ENCODE measurements around the gene TRIM63. TPM values are rescaled to one million over a fixed set of nuclear protein-coding genes. Genes with fewer than 3 reads are reported as not detected.

Gene TRIM63
- total RNA-seq, 3 donors from 2014 or later (not counting 1 experiment from before 2014, with no cell fraction given) = not detected

DNA sequence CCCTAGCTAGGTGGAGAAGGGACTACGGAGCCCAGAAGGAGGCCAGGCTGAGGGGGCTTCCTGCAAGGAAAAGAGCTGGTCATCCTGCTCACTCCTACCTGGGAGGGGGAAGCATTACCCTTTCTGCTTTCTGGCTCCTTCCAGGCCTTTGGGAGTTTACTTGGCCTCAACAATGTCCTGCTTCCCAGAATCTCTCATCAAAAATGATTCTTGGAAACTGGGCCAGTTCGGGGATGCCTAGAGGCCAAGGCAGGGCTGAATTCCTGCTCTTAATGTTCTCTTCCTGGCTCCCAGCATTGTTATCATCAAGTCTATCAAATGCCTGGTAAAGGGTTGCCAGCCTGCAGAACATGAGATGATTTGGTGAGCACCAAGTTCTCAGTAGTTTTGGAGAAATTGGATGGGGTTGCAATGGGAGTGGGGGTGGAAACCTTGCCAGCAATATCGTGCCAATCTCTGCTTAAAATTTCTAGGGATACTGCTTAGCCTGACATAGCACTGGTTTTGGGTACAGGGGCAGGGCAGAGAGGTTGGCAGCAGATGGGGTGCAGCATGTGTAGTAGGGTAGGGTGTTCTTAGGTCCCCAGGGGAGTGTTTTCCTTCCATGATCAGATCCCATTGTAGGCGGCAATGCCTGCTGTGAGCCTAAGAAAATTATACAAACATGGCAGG is 61.9 kb downstream of the TRIM63 start:
- no peaks in the 10 kb centered on the region for H3K4me1 ChIP-seq (ENCODE audit: control insufficient read depth, insufficient read depth, low read length)
- Mint-ChIP-seq H3K27me3 (ENCODE audit: low read depth in 2 of 2) (peaks cover 0 to 15% of the 10 kb centered on the region in 2 donors), H3K4me3 (no peak overlapping the region), H3K9me3 (no peaks in the 10 kb centered on the region), H3K27ac (no peak overlapping the region), H3K36me3 (no peaks in the 10 kb centered on the region), H3K4me1 (peaks cover 0 to 4% of the 10 kb centered on the region in 2 donors)
- H3K36me3 ChIP-seq (ENCODE audit: control insufficient read depth, insufficient read depth, low read length) = no peaks in the 10 kb centered on the region
- WGBS (ENCODE audit: insufficient coverage) = 80% methylated on average over 4 of the region's 4 CpGs
- DNase-seq (no peak), ATAC-seq (no peak)
- no peak for TF ChIP-seq CTCF (IDR thresholded peaks at IDR 0.05)
- H3K9me3 ChIP-seq (ENCODE audit: control insufficient read depth, insufficient read depth, low read length) = no peaks in the 10 kb centered on the region
- intact Hi-C loops (cut with micrococcal nuclease) = no loop called here
- no peak overlapping the region for H3K27ac ChIP-seq (ENCODE audit: low read length)
- H3K4me3 ChIP-seq (ENCODE audit: low read length) = no peak overlapping the region
- H3K27me3 ChIP-seq (ENCODE audit: control insufficient read depth, insufficient read depth, low read length) = no peaks in the 10 kb centered on the region

DNA sequence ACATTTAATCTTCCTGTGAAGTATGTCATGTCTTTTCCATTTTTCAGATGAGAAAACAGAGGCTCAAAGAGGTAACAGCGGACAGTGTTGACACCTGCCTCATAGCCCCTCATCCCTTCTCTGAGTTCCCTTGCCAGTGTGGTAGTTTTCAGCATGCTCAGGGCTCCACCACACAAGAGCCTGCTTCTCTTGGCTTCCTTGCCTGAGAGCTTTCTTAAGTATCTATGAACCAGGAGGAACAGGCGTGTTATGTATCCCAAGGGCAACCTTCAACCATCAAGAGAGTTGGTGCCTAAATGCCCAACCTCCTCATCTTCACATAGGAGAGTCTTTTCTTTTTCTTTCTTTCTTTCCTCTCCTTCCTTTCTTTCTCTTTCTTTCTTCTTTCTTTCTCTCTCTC is 63.7 kb downstream of the TRIM63 start:
- Histone ChIP-seq H3K36me3 (ENCODE audit: control insufficient read depth, insufficient read depth, low read length) (no peaks in the 10 kb centered on the region), H3K4me1 (ENCODE audit: control insufficient read depth, insufficient read depth, low read length) (no peaks in the 10 kb centered on the region), H3K4me3 (ENCODE audit: low read length) (no peak overlapping the region), H3K27me3 (ENCODE audit: control insufficient read depth, insufficient read depth, low read length) (no peaks in the 10 kb centered on the region), H3K9me3 (ENCODE audit: control insufficient read depth, insufficient read depth, low read length) (no peaks in the 10 kb centered on the region), H3K27ac (ENCODE audit: low read length) (no peak overlapping the region)
- H3K36me3 Mint-ChIP-seq = no peaks in the 10 kb centered on the region
- H3K27ac Mint-ChIP-seq = no peak overlapping the region
- peaks cover 0 to under 1% of the 10 kb centered on the region in 2 donors for H3K4me1 Mint-ChIP-seq
- H3K4me3 Mint-ChIP-seq = no peak overlapping the region
- DNase-seq (no peak), ATAC-seq (no peak)
- no peak for TF ChIP-seq CTCF (IDR thresholded peaks at IDR 0.05)
- intact Hi-C loops (cut with micrococcal nuclease) = no loop called here
- H3K9me3 Mint-ChIP-seq = no peaks in the 10 kb centered on the region
- peaks cover 0 to 10% of the 10 kb centered on the region in 2 donors for H3K27me3 Mint-ChIP-seq (ENCODE audit: low read depth in 2 of 2)
- 78% methylated on average over 2 of the region's 2 CpGs for WGBS (ENCODE audit: insufficient coverage)

- H3K27me3 ChIP-seq (ENCODE audit: control insufficient read depth, insufficient read depth, low read length) = no peaks in the 10 kb centered on the region
- ATAC-seq = no peak
- H3K4me3 ChIP-seq (ENCODE audit: low read length) = no peak overlapping the region
- H3K4me1 ChIP-seq (ENCODE audit: control insufficient read depth, insufficient read depth, low read length) = peaks cover 5% of the 10 kb centered on the region
- Mint-ChIP-seq H3K4me3 (no peak overlapping the region), H3K27ac (no peak overlapping the region), H3K27me3 (ENCODE audit: low read depth in 2 of 2) (peaks cover 0 to 10% of the 10 kb centered on the region in 2 donors), H3K9me3 (no peaks in the 10 kb centered on the region), H3K36me3 (no peaks in the 10 kb centered on the region), H3K4me1 (peaks cover 4 to 5% of the 10 kb centered on the region in 2 donors)
- WGBS (ENCODE audit: insufficient coverage) = 93% methylated on average over 4 of the region's 4 CpGs
- DNase-seq = no peak
- intact Hi-C loops (cut with micrococcal nuclease) = no loop called here
- TF ChIP-seq CTCF (IDR thresholded peaks at IDR 0.05) = no peak
- no peaks in the 10 kb centered on the region for H3K9me3 ChIP-seq (ENCODE audit: control insufficient read depth, insufficient read depth, low read length)
- no peaks in the 10 kb centered on the region for H3K36me3 ChIP-seq (ENCODE audit: control insufficient read depth, insufficient read depth, low read length)
- no peak overlapping the region for H3K27ac ChIP-seq (ENCODE audit: low read length)
Measured at GRCh38 chr1:26003262-26003661, 64.2 kb downstream of the TRIM63 start.

Other genes starting within 250 kb of the TRIM63 start
- gene MTFR1L, start 247.7 kb downstream of the TRIM63 start, total RNA-seq = 10 to 100 TPM; 33.4 to 39.0 (median 39.0) TPM
- gene AUNIP, start 208.2 kb downstream of the TRIM63 start, total RNA-seq = under 1 TPM; 0.16 to 0.50 (median 0.20) TPM
- 1 to 10 TPM; 2.9 to 3.6 (median 3.0) TPM for gene PAQR7, start 191.9 kb downstream of the TRIM63 start, total RNA-seq
- 10 to 100 TPM; 26.6 to 41.0 (median 35.2) TPM for gene STMN1, start 161.2 kb downstream of the TRIM63 start, total RNA-seq
- gene PAFAH2, start 69.6 kb downstream of the TRIM63 start, total RNA-seq = 10 to 100 TPM; 39.0 to 95.1 (median 68.6) TPM
- not detected for gene EXTL1, start 45.9 kb downstream of the TRIM63 start, total RNA-seq
- not detected for gene SLC30A2, start 21.5 kb downstream of the TRIM63 start, total RNA-seq
- 1 to 10 TPM; 3.1 to 8.2 (median 8.1) TPM for gene PDIK1L, start 44.2 kb upstream of the TRIM63 start, total RNA-seq
- gene FAM110D, start 91.4 kb upstream of the TRIM63 start, total RNA-seq = not detected
- not detected for gene C1orf232, start 101.3 kb upstream of the TRIM63 start, total RNA-seq
- gene ZNF593, start 102.3 kb upstream of the TRIM63 start, total RNA-seq = 10 to 100 TPM in 2 of 3 donors, 1 to 10 TPM in 1; 8.6 to 17.8 (median 15.6) TPM
- gene ZNF593OS, start 104.2 kb upstream of the TRIM63 start, total RNA-seq = not detected
- gene CNKSR1, start 109.9 kb upstream of the TRIM63 start, total RNA-seq = 1 to 10 TPM in 2 of 3 donors, under 1 TPM in 1; 0.89 to 1.9 (median 1.0) TPM
- gene CATSPER4, start 123.0 kb upstream of the TRIM63 start, total RNA-seq = not detected
- 10 to 100 TPM; 13.0 to 20.4 (median 18.0) TPM for gene CEP85, start 166.6 kb upstream of the TRIM63 start, total RNA-seq
- gene SH3BGRL3, start 212.5 kb upstream of the TRIM63 start, total RNA-seq = 100 to 1,000 TPM; 396 to 488 (median 437) TPM
- gene UBXN11, start 239.0 kb upstream of the TRIM63 start, total RNA-seq = 10 to 100 TPM; 22.7 to 32.0 (median 31.7) TPM